Caco-2 (cell line): ENCODE measurements around the gene FBXL5. TPM values are rescaled to one million over a fixed set of nuclear protein-coding genes. Genes with fewer than 3 reads are reported as not detected.

Experiments
- BruUV-seq: library from RNA; stranded (reverse); fragments of 400-500 nt; replicated peaks from 2 replicates; lab custom pipeline; 2021; lab: Mats Ljungman, UMichigan
- CTCF ChIA-PET: fragments of 300-600 bp; sonication (Branson Sonifier 250); formaldehyde crosslinking; loops from one replicate; lab custom pipeline; 2022; ENCODE audit warnings: antibody characterized with exemption; lab: Charles Lee
- POLR2A ChIA-PET: fragments of 300-600 bp; sonication (Branson Sonifier 250); formaldehyde crosslinking; loops from one replicate; lab custom pipeline; 2022; ENCODE audit warnings: antibody characterized with exemption; lab: Charles Lee
- DNase-seq, 2 experiments: peaks; one replicate each; pipeline versions ENCODE4 v3.0.0 to v3.0.0-alpha.2; 2020 to 2022
- H3K27me3 ChIP-seq: replicated peaks from 2 replicates; pipeline ENCODE4 v1.6.0; 2011; ENCODE audit warnings: low read length; ENCODE audit not compliant: control insufficient read depth, insufficient read depth
- H3K36me3 ChIP-seq: 2 replicates; pipeline ENCODE4 v1.5.1; 2011; ENCODE audit warnings: low read length; ENCODE audit not compliant: control insufficient read depth, insufficient read depth
- H3K4me1 ChIP-seq: fragments of 250-450 bp; sonication (Bioruptor Pico); 2 replicates; pipeline ENCODE4 v1.5.1; 2020; ENCODE audit warnings: mild to moderate bottlenecking
- H3K4me3 ChIP-seq: 2 replicates; pipeline ENCODE4 v1.5.1; 2011; ENCODE audit warnings: low read depth, mild to moderate bottlenecking, control low read depth, low read length
- H3K9me3 ChIP-seq: fragments of 250-450 bp; sonication (Bioruptor Pico); 2 replicates; pipeline ENCODE4 v1.5.1; 2020; ENCODE audit warnings: mild to moderate bottlenecking, moderate library complexity
- H3K27ac Mint-ChIP-seq: one replicate; pipeline ENCODE4 v1.8.0; 2022; ENCODE audit warnings: mixed read lengths; ENCODE audit not compliant: unreplicated experiment
- H3K27me3 Mint-ChIP-seq: one replicate; pipeline ENCODE4 v1.8.0; 2022; ENCODE audit warnings: mixed read lengths; ENCODE audit not compliant: insufficient read depth, unreplicated experiment
- H3K36me3 Mint-ChIP-seq: one replicate; pipeline ENCODE4 v1.8.0; 2022; ENCODE audit warnings: mild to moderate bottlenecking, mixed read lengths; ENCODE audit not compliant: insufficient read depth, unreplicated experiment
- H3K4me1 Mint-ChIP-seq: one replicate; pipeline ENCODE4 v1.8.0; 2022; ENCODE audit warnings: low read depth, mixed read lengths; ENCODE audit not compliant: unreplicated experiment
- H3K4me3 Mint-ChIP-seq: one replicate; pipeline ENCODE4 v1.8.0; 2022; ENCODE audit warnings: mild to moderate bottlenecking, moderate library complexity, mixed read lengths; ENCODE audit not compliant: unreplicated experiment
- H3K9me3 Mint-ChIP-seq: one replicate; pipeline ENCODE4 v1.8.0; 2022; ENCODE audit warnings: mixed read lengths; ENCODE audit not compliant: unreplicated experiment
- intact Hi-C: fragments of 100-400 bp; cut with micrococcal nuclease; formaldehyde crosslinking; loops from one replicate; pipeline ENCODE4 v1.10.0; 2022; ENCODE audit not compliant: unreplicated experiment
- total RNA-seq: library from RNA; stranded (reverse); gene quantifications from 2 replicates; pipeline ENCODE4 v1.2.3, GENCODE V29; 2022
- TF ChIP-seq, protein P1 (sequence below), 2 experiments: fragments of 200-600 bp in 1 of 2; IDR thresholded peaks; 1 replicate in 1 of 2; 2 replicates in 1 of 2; pipeline versions ENCODE4 v1.5.1 to v1.8.0; 2011 to 2022; ENCODE audit warnings: antibody characterized with exemption in 1 of 2, control low read depth in 1 of 2, inconsistent platforms in 1 of 2, low read depth in 1 of 2, low read length in 1 of 2, mild to moderate bottlenecking in 1 of 2, moderate library complexity in 1 of 2; ENCODE audit not compliant: insufficient read depth in 1 of 2, severe bottlenecking in 1 of 2, unreplicated experiment in 1 of 2

FBXL5 gene
- total RNA-seq, 1 experiment from 2014 or later: 29.1 TPM

DNA sequence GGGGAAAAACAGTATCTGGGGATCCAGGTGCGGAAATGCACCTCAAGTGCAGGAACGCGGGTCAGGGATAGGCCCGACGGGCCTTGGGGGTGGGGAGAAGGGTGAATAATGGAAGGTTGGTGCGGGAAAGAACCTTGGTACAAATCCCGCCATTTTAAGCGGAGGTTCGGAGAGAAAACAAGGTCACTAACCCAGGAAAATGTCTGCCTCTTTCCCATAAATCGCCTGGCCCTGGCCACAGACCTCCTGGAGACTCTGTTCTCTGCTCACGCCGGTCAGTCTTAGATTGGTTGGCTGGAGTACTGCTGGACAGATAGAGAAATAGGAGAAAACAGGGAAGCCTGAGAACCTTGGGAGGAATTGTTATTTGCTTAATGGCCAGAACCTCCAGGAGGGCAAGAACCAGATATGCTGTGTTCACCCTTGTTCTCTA, 897 bp upstream of the FBXL5 start:
- no peaks in the 10 kb centered on the region for H3K27me3 Mint-ChIP-seq
- no peaks in the 10 kb centered on the region for H3K9me3 ChIP-seq
- intact Hi-C loops: loop anchor here (10.0 kb wide), 1 partner anchor 421 kb away; no protein-coding TSS in a partner anchor

DNA sequence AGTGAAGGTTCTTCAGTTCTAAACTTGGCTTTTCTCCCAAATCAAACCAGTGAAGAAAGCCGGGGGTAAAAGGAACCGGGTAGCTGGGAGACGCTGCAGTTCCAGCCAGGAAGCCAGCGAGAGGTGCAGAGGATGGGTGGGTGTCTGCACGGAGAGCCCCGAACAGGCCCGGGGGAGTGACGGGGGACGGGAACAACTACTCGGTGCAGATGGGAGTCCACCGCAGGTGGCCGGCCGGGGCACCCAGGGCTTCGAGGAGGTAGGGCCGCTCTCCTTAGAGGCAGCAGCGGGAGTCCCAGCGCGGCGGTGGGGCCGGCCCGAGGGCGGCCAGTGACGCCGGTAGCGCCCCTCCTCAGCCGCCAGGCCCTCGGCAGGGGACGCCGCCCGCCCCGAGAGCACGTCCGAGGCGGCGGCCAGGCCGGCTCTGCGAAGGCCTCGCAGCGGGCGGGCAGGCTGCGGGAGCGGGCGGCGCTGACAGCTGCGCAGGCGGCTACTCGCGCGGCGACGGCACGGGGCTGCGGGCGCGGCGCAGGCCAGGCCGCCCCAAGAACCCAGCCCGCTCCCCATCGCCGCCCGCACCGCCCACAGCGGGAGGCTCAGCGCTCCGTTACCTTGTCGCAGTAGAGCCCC, 449 bp downstream of the FBXL5 start:
- ChIA-PET POLR2A (interaction anchor here (1.0 to 1.9 kb wide), 2 partner anchors 27 to 175 kb away, joined by 3 to 7 read pairs; partner anchors contain the start of gene FAM200B), CTCF (interaction anchor here (1.1 to 2.6 kb wide), 2 partner anchors 27 to 175 kb away, joined by 3 to 13 read pairs; partner anchors contain the start of gene FAM200B)
- peak; percentile 54 to 59 for DNase-seq
- H3K9me3 ChIP-seq: no peaks in the 10 kb centered on the region
- no peaks in the 10 kb centered on the region for H3K27me3 Mint-ChIP-seq
- TF ChIP-seq, protein P1, sequence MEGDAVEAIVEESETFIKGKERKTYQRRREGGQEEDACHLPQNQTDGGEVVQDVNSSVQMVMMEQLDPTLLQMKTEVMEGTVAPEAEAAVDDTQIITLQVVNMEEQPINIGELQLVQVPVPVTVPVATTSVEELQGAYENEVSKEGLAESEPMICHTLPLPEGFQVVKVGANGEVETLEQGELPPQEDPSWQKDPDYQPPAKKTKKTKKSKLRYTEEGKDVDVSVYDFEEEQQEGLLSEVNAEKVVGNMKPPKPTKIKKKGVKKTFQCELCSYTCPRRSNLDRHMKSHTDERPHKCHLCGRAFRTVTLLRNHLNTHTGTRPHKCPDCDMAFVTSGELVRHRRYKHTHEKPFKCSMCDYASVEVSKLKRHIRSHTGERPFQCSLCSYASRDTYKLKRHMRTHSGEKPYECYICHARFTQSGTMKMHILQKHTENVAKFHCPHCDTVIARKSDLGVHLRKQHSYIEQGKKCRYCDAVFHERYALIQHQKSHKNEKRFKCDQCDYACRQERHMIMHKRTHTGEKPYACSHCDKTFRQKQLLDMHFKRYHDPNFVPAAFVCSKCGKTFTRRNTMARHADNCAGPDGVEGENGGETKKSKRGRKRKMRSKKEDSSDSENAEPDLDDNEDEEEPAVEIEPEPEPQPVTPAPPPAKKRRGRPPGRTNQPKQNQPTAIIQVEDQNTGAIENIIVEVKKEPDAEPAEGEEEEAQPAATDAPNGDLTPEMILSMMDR (IDR thresholded peaks at IDR 0.05; ENCODE audit: insufficient read depth in 1 of 2, low read depth in 1 of 2, low read length in 1 of 2, severe bottlenecking in 1 of 2, unreplicated experiment in 1 of 2): no peak
- H3K4me3 Mint-ChIP-seq: peak overlapping the region; percentile 95
- peak overlapping the region; percentile 99 for H3K27ac Mint-ChIP-seq
- BruUV-seq: no TSS peak
- H3K36me3 Mint-ChIP-seq: peaks cover 23% of the 10 kb centered on the region
- H3K27me3 ChIP-seq: no peaks in the 10 kb centered on the region
- peak overlapping the region; percentile 65 for H3K4me3 ChIP-seq
- intact Hi-C loops: loop anchor here (1.0 to 10.0 kb wide), 3 partner anchors 27 to 420 kb away; partner anchors contain the start of gene FAM200B
- no peaks in the 10 kb centered on the region for H3K36me3 ChIP-seq
- no peaks in the 10 kb centered on the region for H3K9me3 Mint-ChIP-seq
- H3K4me1 Mint-ChIP-seq: peaks cover 12% of the 10 kb centered on the region
- H3K4me1 ChIP-seq: peaks cover 12% of the 10 kb centered on the region

More for the DNA sequence above, 897 bp upstream of the FBXL5 start:
- peaks cover 6% of the 10 kb centered on the region for H3K4me1 Mint-ChIP-seq
- H3K4me3 Mint-ChIP-seq: peak overlapping the region; percentile 95
- no peaks in the 10 kb centered on the region for H3K9me3 Mint-ChIP-seq
- CTCF ChIA-PET: interaction anchor here (2.6 kb wide), 1 partner anchor 177 kb away, joined by 13 read pairs; no protein-coding TSS in a partner anchor
- Histone ChIP-seq H3K27me3 (no peaks in the 10 kb centered on the region), H3K4me3 (peak overlapping the region; percentile 65), H3K36me3 (no peaks in the 10 kb centered on the region), H3K4me1 (peaks cover 6% of the 10 kb centered on the region)
- TF ChIP-seq, protein P1 (IDR thresholded peaks at IDR 0.05; ENCODE audit: insufficient read depth in 1 of 2, low read depth in 1 of 2, low read length in 1 of 2, severe bottlenecking in 1 of 2, unreplicated experiment in 1 of 2): no peak
- POLR2A ChIA-PET: interaction anchor here (0.8 to 1.0 kb wide), 2 partner anchors 8 to 26 kb away, joined by 3 to 6 read pairs; partner anchors contain the start of gene FAM200B
- H3K27ac Mint-ChIP-seq: peak overlapping the region; percentile 99
- peak in 1 of 2 experiments; percentile 72 for DNase-seq
- H3K36me3 Mint-ChIP-seq: peaks cover 23% of the 10 kb centered on the region
- BruUV-seq: no TSS peak

DNA sequence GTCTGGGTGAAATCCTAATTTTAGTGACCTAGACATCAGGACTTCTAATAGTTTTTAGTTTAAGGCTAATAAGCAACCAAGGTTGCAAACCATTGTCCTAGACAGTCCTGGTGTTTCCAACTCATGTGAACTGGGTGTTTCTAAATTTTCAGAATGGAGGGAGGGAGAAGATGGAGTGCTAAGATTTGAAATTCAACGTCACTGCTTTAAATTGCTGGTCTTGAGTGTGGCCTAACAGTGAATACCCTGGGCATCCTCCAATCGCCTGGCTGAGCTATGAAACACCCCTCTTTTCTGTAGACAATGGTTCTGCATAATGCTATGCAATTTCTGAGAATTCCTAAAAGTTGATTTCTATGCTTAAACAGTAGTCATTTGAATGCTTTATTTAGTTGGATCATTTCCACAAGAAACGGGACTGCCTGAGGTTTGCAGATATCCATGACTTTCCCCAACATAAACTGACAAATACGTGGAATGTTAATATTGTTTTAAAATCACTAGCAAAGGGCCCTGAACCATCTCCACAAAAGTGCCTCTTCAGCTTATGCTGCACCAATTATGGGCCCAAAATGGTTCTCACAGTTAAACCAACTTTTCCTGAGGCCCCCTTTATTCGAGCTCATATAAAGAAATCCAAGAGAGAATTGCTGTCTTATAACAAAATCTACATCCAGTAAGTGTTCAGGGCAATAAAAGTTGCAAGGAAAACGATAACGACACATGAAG, 1.1 kb downstream of the FBXL5 start:
- Mint-ChIP-seq H3K27me3 (no peaks in the 10 kb centered on the region), H3K4me1 (peaks cover 14% of the 10 kb centered on the region), H3K9me3 (no peaks in the 10 kb centered on the region), H3K27ac (peak overlapping the region; percentile 99), H3K4me3 (peak overlapping the region; percentile 95), H3K36me3 (peaks cover 23% of the 10 kb centered on the region)
- H3K4me1 ChIP-seq: peaks cover 14% of the 10 kb centered on the region
- BruUV-seq: TSS peak; percentile 49
- TF ChIP-seq, protein P1 (IDR thresholded peaks at IDR 0.05; ENCODE audit: insufficient read depth in 1 of 2, low read depth in 1 of 2, low read length in 1 of 2, severe bottlenecking in 1 of 2, unreplicated experiment in 1 of 2): no peak
- H3K9me3 ChIP-seq: no peaks in the 10 kb centered on the region
- no peak for DNase-seq
- ChIA-PET POLR2A (interaction anchor here (1.0 to 1.9 kb wide), 2 partner anchors 27 to 175 kb away, joined by 3 to 7 read pairs; partner anchors contain the start of gene FAM200B), CTCF (interaction anchor here (1.1 to 2.6 kb wide), 2 partner anchors 27 to 175 kb away, joined by 3 to 13 read pairs; partner anchors contain the start of gene FAM200B)
- H3K27me3 ChIP-seq: no peaks in the 10 kb centered on the region
- H3K4me3 ChIP-seq: peak overlapping the region; percentile 65
- H3K36me3 ChIP-seq: no peaks in the 10 kb centered on the region
- intact Hi-C loops: loop anchor here (1.0 to 10.0 kb wide), 2 partner anchors 175 to 419 kb away; no protein-coding TSS in a partner anchor
